ENCODE measurements around the gene TSC22D4. TPM values are rescaled to one million over a fixed set of nuclear protein-coding genes. Genes with fewer than 3 reads are reported as not detected.
"Not testable (repeated sequence)": the region's sequence is repeated elsewhere in the genome, so short reads cannot be mapped to it uniquely, and the experiment has no call there.

Gene TSC22D4
- total RNA-seq, 1 donor from 2014 or later = 42.9 TPM

GRCh38 chr7:100472854-100473499, 6.0 kb downstream of the TSC22D4 start:
- DNase-seq (ENCODE audit: low spot score) = no peak

- no peak for DNase-seq (ENCODE audit: low spot score)
Observed at GRCh38 chr7:100472121-100472851, 6.7 kb downstream of the TSC22D4 start.

DNA sequence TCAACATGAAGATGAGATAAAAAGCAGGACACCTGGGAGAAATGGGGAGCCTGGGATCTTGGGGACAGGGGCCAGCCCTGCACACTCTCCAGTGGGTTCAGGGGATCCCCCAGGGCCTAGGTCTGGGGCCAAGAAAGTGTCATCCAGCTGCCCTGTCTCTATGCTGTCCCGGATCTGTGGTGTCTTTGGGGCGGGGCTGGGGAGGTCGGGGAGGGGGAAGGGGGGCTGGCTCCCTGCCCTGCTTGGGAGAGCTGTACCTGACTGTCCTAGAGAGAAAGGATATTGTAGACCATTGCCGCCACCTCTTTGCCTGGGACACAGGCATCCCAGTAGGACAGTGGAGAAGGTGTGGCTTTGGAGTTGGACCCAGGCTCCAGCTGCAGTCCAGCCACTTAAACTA, 8.0 kb downstream of the TSC22D4 start:
- no peak for DNase-seq (ENCODE audit: low spot score)

GRCh38 chr7:100469227-100470044, 9.6 kb downstream of the TSC22D4 start:
- peak; percentile 88 for DNase-seq (ENCODE audit: low spot score)

- no peak for DNase-seq (ENCODE audit: low spot score)
Observed at GRCh38 chr7:100467638-100468373, 11.2 kb downstream of the TSC22D4 start.

GRCh38 chr7:100466653-100467605, 12.1 kb downstream of the TSC22D4 start:
- no peak for DNase-seq (ENCODE audit: low spot score)

DNA sequence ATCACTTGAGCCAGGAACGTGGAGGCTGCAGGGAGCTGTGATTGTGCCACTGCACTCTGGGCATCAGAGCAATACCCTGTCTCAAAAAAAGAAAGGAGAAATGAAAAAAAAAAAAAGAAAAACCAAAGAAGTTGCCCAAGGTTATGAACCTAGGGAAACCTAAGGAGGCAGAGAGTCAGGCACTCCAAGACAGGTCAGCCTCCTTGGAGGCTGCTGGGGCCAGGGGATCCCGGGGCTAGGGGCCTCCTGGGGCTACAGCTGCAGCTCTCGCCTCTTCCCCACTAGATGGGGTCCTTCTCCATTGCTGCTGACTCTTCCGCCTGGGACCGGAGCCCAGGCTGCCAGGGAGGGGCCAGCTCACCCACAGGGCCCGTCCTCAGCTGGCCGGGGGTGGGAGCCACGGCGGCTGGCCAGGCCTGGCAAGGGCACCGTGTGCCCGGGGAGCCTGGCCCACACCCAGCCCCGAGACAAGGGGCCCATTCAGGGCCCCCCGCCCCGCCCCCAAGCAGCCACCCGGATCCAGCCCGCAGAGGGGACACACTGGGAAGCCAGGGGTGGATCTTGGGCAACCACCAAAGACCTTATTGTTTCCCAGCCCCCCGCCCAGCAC, 13.2 kb downstream of the TSC22D4 start:
- DNase-seq (ENCODE audit: low spot score) = no peak

GRCh38 chr7:100465299-100465698, 13.7 kb downstream of the TSC22D4 start:
- no peak for DNase-seq (ENCODE audit: low spot score)

DNA sequence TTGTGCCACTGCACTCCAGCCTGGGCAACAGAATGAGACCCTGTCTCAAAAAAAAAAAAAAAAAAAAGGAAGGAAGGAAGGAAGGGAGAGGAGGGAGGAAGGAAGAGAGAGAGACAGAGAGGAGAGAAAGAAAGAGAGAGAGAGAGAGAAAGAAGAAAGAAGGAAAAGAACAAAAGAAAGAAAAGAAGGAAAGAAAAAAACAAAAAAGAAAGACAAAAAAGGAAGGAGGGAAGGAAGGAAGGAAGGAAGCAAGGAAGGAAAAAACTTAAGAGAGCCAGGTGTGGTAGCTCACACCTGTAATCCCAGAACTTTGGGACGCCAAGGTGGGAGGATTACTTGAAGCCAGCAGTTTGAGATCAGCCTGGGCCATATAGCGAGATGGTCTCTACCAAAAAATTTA, 14.2 kb downstream of the TSC22D4 start:
- no peak for DNase-seq (ENCODE audit: low spot score)

- no peak for DNase-seq (ENCODE audit: low spot score)
Observed at GRCh38 chr7:100464210-100464660, 14.8 kb downstream of the TSC22D4 start, which contains the start of gene SPACDR. Gene SPACDR, minus strand, starts transcription at chr7:100464260. Its CDS starts 235 bp downstream, at chr7:100464025.

DNA sequence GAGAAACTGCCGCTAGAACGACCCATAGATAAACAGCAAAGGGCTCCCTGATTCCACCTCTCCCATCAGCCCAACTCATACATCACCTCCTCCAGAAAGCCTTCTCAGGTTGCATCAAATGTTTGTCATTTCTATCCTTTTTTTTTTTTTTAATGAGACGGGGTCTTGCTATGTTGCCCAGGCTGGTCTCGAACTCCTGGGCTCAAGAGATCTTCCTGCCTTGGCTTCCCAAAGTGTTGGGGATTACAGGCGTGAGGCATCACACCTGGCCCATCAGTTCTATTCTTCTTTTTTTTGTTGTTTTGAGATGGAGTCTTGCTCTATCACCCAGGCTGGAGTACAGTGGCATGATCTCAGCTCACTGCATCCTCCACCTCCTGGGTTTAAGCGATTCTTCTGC, 22.0 kb downstream of the TSC22D4 start:
- DNase-seq (ENCODE audit: low spot score) = no peak

GRCh38 chr7:100456562-100456961, 22.5 kb downstream of the TSC22D4 start:
- no peak for DNase-seq (ENCODE audit: low spot score)

DNA sequence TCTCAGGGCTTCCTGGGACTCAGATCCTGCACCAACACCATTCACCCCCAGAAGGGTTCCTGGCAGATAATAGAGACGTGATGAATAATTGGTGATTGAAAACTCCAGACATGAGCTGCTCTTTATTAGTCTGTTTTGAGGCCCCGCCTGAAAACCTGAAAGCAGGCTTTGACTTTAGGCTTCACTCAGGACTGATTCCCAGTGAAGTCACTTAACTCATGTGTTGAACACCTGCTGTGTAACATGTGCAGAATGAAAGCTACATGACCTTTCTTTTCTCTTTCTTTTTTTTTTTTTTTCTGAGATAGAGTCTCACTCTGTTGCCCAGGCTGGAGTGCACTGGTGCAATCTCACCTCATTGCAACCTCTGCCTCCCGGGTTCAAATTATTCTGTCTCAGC, 23.8 kb downstream of the TSC22D4 start:
- DNase-seq (ENCODE audit: low spot score) = no peak

DNA sequence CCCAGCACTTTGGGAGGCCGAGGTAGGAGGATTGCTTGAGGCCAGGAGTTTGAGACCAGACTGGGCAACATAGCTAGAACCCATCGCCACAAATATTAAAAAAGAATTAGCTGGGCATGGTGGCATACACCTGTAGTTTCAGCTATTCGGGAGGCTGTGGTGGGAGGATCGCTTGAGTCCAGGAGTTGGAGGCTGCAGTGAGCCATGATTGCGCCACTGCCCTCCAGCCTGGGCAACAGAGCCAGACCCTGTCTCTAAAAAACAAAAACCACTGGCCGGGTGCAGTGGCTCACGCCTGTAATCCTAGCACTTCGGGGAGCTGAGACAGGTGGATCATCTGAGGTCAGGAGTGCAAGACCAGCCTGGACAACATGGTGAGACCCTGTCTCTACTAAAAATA, 25.2 kb downstream of the TSC22D4 start:
- DNase-seq (ENCODE audit: low spot score) = not testable (repeated sequence)

GRCh38 chr7:100452513-100452912, 26.5 kb downstream of the TSC22D4 start:
- no peak for DNase-seq (ENCODE audit: low spot score)

GRCh38 chr7:100449190-100449795, 29.7 kb downstream of the TSC22D4 start:
- DNase-seq (ENCODE audit: low spot score) = no peak

GRCh38 chr7:100447363-100447762, 31.7 kb downstream of the TSC22D4 start:
- DNase-seq (ENCODE audit: low spot score) = not testable (repeated sequence)

DNA sequence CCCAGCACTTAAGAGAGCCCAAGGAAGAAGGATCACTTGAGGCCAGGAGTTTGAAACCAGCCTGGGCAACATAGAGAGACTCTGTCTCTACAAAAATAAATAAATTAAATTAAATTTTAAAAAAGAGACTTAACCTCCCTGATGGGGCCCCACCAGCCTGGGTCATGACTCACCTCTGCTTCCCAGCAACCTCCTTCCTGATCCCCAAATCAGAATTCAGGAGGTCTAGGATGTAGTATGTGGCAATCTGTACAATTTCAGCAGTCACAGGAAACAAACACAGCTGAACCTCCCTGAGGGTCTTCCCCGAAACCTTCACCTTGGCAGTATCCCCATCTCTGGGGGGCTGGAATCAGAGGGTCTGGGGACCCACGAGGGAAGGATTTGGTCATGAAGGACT, 33.0 kb downstream of the TSC22D4 start:
- DNase-seq (ENCODE audit: low spot score) = no peak

All from ureter (tissue), 1 donor.